GOT3 (cell line): ENCODE data around the gene FEN1.

Source experiments
- DNase-seq: peaks from one replicate; lab custom pipeline; 2025; ENCODE audit warnings: mixed read lengths; lab: John Stamatoyannopoulos, UW

FEN1 gene

GRCh38 chr11:61775606-61776554, 16.8 kb upstream of the FEN1 start:
- no peak for DNase-seq

- DNase-seq = no peak
Measured at GRCh38 chr11:61776561-61777075, 16.1 kb upstream of the FEN1 start.

GRCh38 chr11:61777234-61778090, 15.2 kb upstream of the FEN1 start:
- no peak for DNase-seq

- no peak for DNase-seq
Measured at GRCh38 chr11:61778357-61778886, 14.3 kb upstream of the FEN1 start.

- DNase-seq = no peak
Measured at GRCh38 chr11:61778920-61779650, 13.6 kb upstream of the FEN1 start.

- DNase-seq = no peak
Measured at GRCh38 chr11:61779666-61780525, 12.8 kb upstream of the FEN1 start.

- no peak for DNase-seq
Measured at GRCh38 chr11:61780581-61781162, 12.0 kb upstream of the FEN1 start.

GRCh38 chr11:61781585-61781984, 11.1 kb upstream of the FEN1 start:
- no peak for DNase-seq

- DNase-seq = no peak
Measured at GRCh38 chr11:61782299-61782698, 10.4 kb upstream of the FEN1 start.

GRCh38 chr11:61782841-61783240, 9.9 kb upstream of the FEN1 start:
- no peak for DNase-seq

- no peak for DNase-seq
Measured at GRCh38 chr11:61783717-61784505, 8.8 kb upstream of the FEN1 start.

GRCh38 chr11:61784506-61784805, 8.3 kb upstream of the FEN1 start:
- no peak for DNase-seq

GRCh38 chr11:61785837-61786402, 6.8 kb upstream of the FEN1 start:
- no peak for DNase-seq

GRCh38 chr11:61787928-61788491, 4.7 kb upstream of the FEN1 start:
- no peak for DNase-seq

GRCh38 chr11:61791737-61792309, 888 bp upstream of the FEN1 start:
- peak; percentile 21 for DNase-seq

- DNase-seq = no peak
Measured at GRCh38 chr11:61793083-61793828, 545 bp downstream of the FEN1 start.

GRCh38 chr11:61793829-61794204, 1.1 kb downstream of the FEN1 start:
- DNase-seq = no peak

GRCh38 chr11:61794579-61794978, 1.9 kb downstream of the FEN1 start:
- DNase-seq = no peak
